Stimulated activated CD8-positive, alpha-beta memory T cell treated with anti-CD3 and anti-CD28 coated beads, Interleukin-4, amount 100 ng/mL, for 1 hour (primary cell): ENCODE data around the gene GFM2.
"Not testable (repeated sequence)": the region's sequence is repeated elsewhere in the genome, so short reads cannot be mapped to it uniquely, and the experiment has no call there.

ENCODE experiments used
- DNase-seq, 2 donors: peaks; one replicate each; pipeline ENCODE4 v3.0.0-alpha.2; 2020; ENCODE audit warnings: low read depth in 2 of 2, low spot score in 1 of 2

The GFM2 gene

DNA sequence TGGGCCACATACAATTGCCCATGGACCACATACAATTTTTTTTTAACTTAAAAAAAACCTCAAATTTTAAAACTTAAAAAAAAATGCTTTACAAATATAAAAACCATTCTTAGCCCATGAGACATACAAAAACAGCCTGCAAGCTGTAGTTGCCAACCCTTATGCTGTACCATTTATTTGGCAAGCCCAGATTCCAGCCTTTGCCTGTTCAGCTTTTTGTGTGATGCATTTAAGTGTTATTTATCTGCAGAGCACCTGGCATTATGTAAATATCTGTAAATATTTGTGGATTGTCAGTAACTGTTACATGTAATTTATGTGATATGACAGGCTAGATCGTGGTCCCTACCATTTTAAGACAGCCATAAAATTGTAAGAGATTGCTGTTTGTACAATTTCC is 49.3 kb downstream of the GFM2 start:
- no peak for DNase-seq

DNA sequence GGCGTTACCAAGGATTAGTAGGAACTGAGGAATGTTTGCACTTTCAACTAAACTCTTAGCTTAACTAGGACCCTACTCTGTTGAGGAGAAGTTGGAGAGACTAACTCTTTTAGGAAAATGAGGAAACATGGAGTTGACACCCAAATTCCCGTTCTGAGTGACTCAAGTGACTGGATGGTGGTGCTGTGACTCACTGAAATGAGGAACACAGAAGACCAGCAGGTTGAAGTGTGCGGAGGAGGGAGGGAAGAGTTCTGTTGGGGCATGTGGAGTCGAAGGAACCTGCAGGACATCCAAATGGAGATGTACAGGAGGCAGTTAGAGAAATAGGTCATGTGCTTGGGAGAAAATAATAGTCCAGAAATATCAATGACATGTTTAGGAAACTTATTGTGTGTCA is 73.7 kb downstream of the GFM2 start:
- no peak for DNase-seq

DNA sequence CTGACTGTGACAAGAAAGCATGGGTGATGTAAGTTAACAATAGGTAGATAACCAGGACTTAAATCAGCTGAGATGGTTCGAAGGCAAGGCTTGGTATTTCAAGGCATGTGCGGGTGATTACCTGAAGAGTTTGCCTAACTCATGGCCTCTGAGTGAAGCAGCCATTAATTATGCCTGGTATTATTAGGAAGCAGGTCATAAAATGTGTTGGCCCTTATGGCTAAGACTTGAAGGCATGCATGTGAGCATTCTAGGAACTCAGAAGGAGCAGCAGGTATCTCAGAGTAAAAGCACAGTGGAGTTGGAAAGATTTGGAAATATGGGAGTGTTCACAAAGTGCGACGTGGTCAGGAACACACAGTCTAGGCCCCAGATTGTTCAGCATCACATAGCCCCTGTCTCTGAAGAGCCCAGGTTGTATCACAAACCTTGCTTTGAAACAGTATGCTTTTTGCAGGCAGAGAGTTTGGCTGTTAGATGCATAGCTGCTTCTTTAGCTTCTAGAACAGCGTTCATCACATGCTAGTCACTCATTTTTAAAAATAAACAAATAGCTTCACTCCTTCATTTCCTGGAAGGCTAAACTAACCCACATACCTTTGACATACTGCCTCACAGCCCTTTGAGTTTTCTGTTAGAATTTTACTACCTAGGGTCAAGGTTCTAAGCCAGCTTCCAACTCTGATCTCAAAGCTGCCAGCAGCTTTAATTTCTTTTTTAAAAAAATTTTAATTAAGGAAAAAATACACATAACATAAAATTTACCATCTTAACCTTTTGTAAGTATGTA is 79.8 kb downstream of the GFM2 start:
- DNase-seq: no peak

DNA sequence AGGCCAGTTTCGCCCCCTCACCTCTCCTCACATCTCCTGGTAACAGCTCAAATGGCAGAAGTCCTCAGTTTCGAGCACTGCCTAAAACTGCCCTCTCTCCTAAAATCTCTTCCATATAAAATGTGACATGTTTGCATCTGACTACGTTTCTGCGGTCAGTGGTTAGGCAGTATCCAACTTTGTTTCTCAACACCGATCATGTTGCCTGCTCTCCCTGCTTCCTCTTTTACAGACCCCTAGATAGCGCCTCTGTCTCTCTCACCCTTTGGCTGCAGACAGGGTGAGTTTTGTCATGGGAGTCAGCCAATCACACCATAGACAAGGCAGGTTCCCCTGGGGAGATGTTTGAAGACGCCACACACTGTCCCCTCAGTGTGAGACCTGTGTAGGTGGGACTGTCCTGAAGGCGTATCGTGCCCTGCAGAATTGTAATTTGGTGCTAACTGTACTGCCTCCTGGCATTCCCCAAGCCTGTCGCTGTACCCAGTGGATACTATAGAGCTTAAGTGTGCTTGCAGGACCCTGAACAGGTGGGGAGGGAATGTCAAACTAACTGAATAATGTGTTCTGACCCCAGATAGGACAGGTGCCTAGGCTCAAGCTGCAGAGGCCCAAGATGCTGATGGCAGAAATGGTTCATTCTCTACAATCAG is 80.8 kb downstream of the GFM2 start:
- no peak for DNase-seq

- peak; percentile 67 to 73 for DNase-seq
Observed at GRCh38 chr5:74684900-74685851, 81.7 kb downstream of the GFM2 start, which contains the start of gene HEXB. Gene HEXB, plus strand, starts transcription at chr5:74685233. Its CDS starts 28 bp downstream, at chr5:74685261.

DNA sequence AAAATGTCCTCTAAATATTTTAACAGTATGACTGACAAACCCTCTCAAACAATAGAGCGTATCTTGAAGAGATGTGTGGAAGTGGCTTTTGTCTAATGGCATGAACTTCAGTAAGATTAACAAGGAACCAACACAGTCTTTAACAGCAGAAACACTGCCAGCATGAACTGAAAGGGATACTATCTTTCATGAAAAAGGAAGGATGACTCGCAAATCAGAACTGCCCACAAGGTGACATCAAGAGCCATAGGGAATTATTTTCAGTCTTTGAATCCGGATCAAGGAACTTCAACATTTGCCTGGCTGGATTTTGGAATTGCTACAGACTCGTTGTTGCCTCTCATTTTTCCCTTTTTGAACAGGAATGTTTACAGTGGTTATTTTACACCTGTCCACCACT is 87.0 kb downstream of the GFM2 start:
- no peak for DNase-seq

DNA sequence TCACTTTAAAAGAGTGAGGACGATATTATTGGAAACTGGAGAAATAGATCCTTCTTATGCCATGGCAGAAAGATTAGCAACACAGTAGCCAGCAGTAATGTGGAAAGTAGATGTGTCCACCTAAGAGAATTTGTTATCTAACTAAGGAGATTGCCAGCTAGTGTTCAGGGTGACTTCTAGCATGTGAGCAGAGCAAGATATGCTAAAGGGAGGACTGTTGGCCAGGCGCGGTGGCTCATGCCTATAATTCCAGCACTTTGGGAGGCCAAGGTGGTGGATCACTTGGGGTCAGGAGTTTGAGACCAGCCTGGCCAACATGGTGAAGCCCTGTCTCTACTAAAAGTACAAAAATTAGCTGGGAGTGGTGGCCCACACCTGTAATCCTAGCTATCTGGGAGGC is 87.6 kb downstream of the GFM2 start:
- not testable (repeated sequence) for DNase-seq

GRCh38 chr5:74678123-74678522 is 88.8 kb downstream of the GFM2 start:
- not testable (repeated sequence) for DNase-seq

GRCh38 chr5:74676466-74676865 is 90.5 kb downstream of the GFM2 start:
- not testable (repeated sequence) for DNase-seq

DNA sequence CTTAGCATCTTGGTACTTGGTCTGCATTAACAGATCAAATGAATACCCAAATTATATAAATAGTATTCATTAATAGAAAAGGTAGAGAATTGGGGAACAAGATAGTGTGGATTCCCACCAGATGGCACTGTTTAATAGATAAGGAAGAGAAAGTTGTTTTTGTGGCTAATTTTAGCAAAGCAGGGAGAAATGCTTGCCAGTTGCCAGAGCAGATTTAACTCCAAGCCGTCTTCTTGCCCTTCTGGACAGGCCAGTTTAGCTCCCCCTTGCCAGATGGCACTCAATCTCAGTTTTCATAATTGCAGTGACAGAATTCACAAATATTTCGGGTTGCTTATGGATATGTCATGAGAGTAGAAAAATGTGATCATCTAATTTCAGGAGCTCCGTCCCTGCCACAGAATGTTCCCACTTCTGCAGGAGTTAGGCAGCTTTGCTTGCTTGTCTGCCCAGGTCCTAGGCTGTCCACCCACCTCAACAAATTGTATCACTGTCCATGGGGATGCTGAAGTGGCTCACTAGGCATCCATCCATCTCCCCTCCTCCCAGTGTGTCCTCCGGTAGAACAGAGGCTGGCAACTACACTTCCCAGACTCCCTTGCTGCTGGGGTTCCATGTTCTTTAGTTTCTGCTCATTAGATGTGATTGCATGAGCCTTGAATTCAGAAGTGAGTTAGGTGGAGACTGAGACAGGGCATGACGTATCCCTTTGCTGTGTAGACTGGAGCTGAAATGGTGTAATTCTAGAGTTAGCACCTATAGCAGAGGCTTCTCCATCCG is 93.7 kb downstream of the GFM2 start:
- no peak for DNase-seq

- DNase-seq: no peak
Observed at GRCh38 chr5:74672215-74672877, 94.6 kb downstream of the GFM2 start.
